Activated T-cell treated with anti-CD3 and anti-CD28 coated beads, Interleukin-2, amount 50 U/mL, for 24 hours (primary cell): ENCODE measurements around the gene ZNF57.
"Not testable (repeated sequence)": the region's sequence is repeated elsewhere in the genome, so short reads cannot be mapped to it uniquely, and the experiment has no call there.

Experiments
- DNase-seq: peaks from one replicate; pipeline ENCODE4 v3.0.0-alpha.2; 2020
- H3K27ac Mint-ChIP-seq: 2 replicates; pipeline ENCODE4 v1.8.0; 2020; ENCODE audit warnings: mild to moderate bottlenecking, mixed read lengths
- H3K27me3 Mint-ChIP-seq: 2 replicates; pipeline ENCODE4 v1.8.0; 2020; ENCODE audit warnings: mixed read lengths
- H3K36me3 Mint-ChIP-seq: 2 replicates; pipeline ENCODE4 v1.8.0; 2020; ENCODE audit warnings: low read depth, mixed read lengths
- H3K4me1 Mint-ChIP-seq: 2 replicates; pipeline ENCODE4 v1.8.0; 2020; ENCODE audit warnings: low read depth, mixed read lengths
- H3K4me3 Mint-ChIP-seq: 2 replicates; pipeline ENCODE4 v1.8.0; 2020; ENCODE audit warnings: mild to moderate bottlenecking, moderate library complexity, mixed read lengths
- H3K9me3 Mint-ChIP-seq: 2 replicates; pipeline ENCODE4 v1.8.0; 2020; ENCODE audit warnings: mixed read lengths

The ZNF57 gene

GRCh38 chr19:2900296-2901252, at the start of gene ZNF57:
ZNF57 (plus strand) TSS chr19:2900928; CDS start chr19:2901046, 118 bp downstream.
- peak; percentile 97 for DNase-seq
- Mint-ChIP-seq H3K4me3 (peak within 1 kb of the TSS; percentile 99), H3K27me3 (no peaks in the 10 kb centered on the region), H3K4me1 (peaks cover 25% of the 10 kb centered on the region), H3K9me3 (peaks cover 13% of the 10 kb centered on the region), H3K27ac (peak within 1 kb of the TSS; percentile 96), H3K36me3 (peaks cover 5% of the 10 kb centered on the region)

- DNase-seq: no peak
- Mint-ChIP-seq H3K9me3 (peaks cover 59% of the 10 kb centered on the region), H3K27me3 (no peaks in the 10 kb centered on the region), H3K4me3 (no peak overlapping the region), H3K27ac (no peak overlapping the region), H3K36me3 (peaks cover 70% of the 10 kb centered on the region), H3K4me1 (peaks cover 27% of the 10 kb centered on the region)
These were observed 48.1 kb upstream of the ZNF57 start for GRCh38 chr19:2852598-2852997.

GRCh38 chr19:2853015-2853606, 47.6 kb upstream of the ZNF57 start:
- H3K36me3 Mint-ChIP-seq: peaks cover 70% of the 10 kb centered on the region
- peaks cover 58% of the 10 kb centered on the region for H3K9me3 Mint-ChIP-seq
- peaks cover 30% of the 10 kb centered on the region for H3K4me1 Mint-ChIP-seq
- DNase-seq: no peak
- H3K27me3 Mint-ChIP-seq: no peaks in the 10 kb centered on the region
- H3K27ac Mint-ChIP-seq: no peak overlapping the region
- no peak overlapping the region for H3K4me3 Mint-ChIP-seq

- peaks cover 56% of the 10 kb centered on the region for H3K9me3 Mint-ChIP-seq
- H3K36me3 Mint-ChIP-seq: peaks cover 65% of the 10 kb centered on the region
- H3K4me3 Mint-ChIP-seq: no peak overlapping the region
- peaks cover 30% of the 10 kb centered on the region for H3K4me1 Mint-ChIP-seq
- H3K27ac Mint-ChIP-seq: no peak overlapping the region
- H3K27me3 Mint-ChIP-seq: no peaks in the 10 kb centered on the region
- no peak for DNase-seq
These were observed 45.9 kb upstream of the ZNF57 start for GRCh38 chr19:2854849-2855248.

- Mint-ChIP-seq H3K9me3 (peaks cover 43% of the 10 kb centered on the region), H3K27ac (peak overlapping the region; percentile 20), H3K4me3 (no peak overlapping the region), H3K36me3 (peaks cover 48% of the 10 kb centered on the region), H3K27me3 (no peaks in the 10 kb centered on the region), H3K4me1 (peaks cover 21% of the 10 kb centered on the region)
- no peak for DNase-seq
These were observed 44.2 kb upstream of the ZNF57 start for GRCh38 chr19:2856457-2857050.

- no peak overlapping the region for H3K4me3 Mint-ChIP-seq
- H3K36me3 Mint-ChIP-seq: peaks cover 25% of the 10 kb centered on the region
- DNase-seq: no peak
- peaks cover 21% of the 10 kb centered on the region for H3K4me1 Mint-ChIP-seq
- peaks cover 21% of the 10 kb centered on the region for H3K9me3 Mint-ChIP-seq
- H3K27me3 Mint-ChIP-seq: no peaks in the 10 kb centered on the region
- H3K27ac Mint-ChIP-seq: no peak overlapping the region
These were observed 41.9 kb upstream of the ZNF57 start for GRCh38 chr19:2858864-2859263.

- no peak overlapping the region for H3K4me3 Mint-ChIP-seq
- H3K9me3 Mint-ChIP-seq: no peaks in the 10 kb centered on the region
- H3K4me1 Mint-ChIP-seq: no peaks in the 10 kb centered on the region
- H3K27ac Mint-ChIP-seq: no peak overlapping the region
- H3K27me3 Mint-ChIP-seq: no peaks in the 10 kb centered on the region
- no peaks in the 10 kb centered on the region for H3K36me3 Mint-ChIP-seq
- no peak for DNase-seq
These were observed 36.9 kb upstream of the ZNF57 start for GRCh38 chr19:2863816-2864215.

- Mint-ChIP-seq H3K27me3 (no peaks in the 10 kb centered on the region), H3K4me1 (no peaks in the 10 kb centered on the region), H3K9me3 (no peaks in the 10 kb centered on the region), H3K27ac (no peak overlapping the region), H3K4me3 (no peak overlapping the region), H3K36me3 (no peaks in the 10 kb centered on the region)
- no peak for DNase-seq
These were observed 35.2 kb upstream of the ZNF57 start for GRCh38 chr19:2865334-2866100.

- H3K9me3 Mint-ChIP-seq: no peaks in the 10 kb centered on the region
- H3K36me3 Mint-ChIP-seq: no peaks in the 10 kb centered on the region
These were observed 34.2 kb upstream of the ZNF57 start for GRCh38 chr19:2866495-2867024.

GRCh38 chr19:2867025-2867991, 33.4 kb upstream of the ZNF57 start, which contains the start of gene ZNF556:
ZNF556 (plus strand) TSS chr19:2867335; CDS start chr19:2867422, 87 bp downstream.
- Mint-ChIP-seq H3K9me3 (peaks cover 2% of the 10 kb centered on the region), H3K4me1 (no peaks in the 10 kb centered on the region), H3K4me3 (no peak within 1 kb of the TSS), H3K36me3 (no peaks in the 10 kb centered on the region), H3K27me3 (no peaks in the 10 kb centered on the region), H3K27ac (no peak within 1 kb of the TSS)
- no peak for DNase-seq

More at GRCh38 chr19:2866495-2867024, 34.2 kb upstream of the ZNF57 start:
- H3K4me3 Mint-ChIP-seq: no peak overlapping the region
- no peak overlapping the region for H3K27ac Mint-ChIP-seq
- no peak for DNase-seq
- H3K4me1 Mint-ChIP-seq: no peaks in the 10 kb centered on the region
- H3K27me3 Mint-ChIP-seq: no peaks in the 10 kb centered on the region

GRCh38 chr19:2869618-2870017, 31.1 kb upstream of the ZNF57 start:
- Mint-ChIP-seq H3K4me3 (no peak overlapping the region), H3K27ac (no peak overlapping the region), H3K27me3 (no peaks in the 10 kb centered on the region), H3K36me3 (no peaks in the 10 kb centered on the region), H3K4me1 (no peaks in the 10 kb centered on the region), H3K9me3 (peaks cover 2% of the 10 kb centered on the region)
- no peak for DNase-seq

- not testable (repeated sequence) for H3K4me1 Mint-ChIP-seq, H3K27ac Mint-ChIP-seq, H3K27me3 Mint-ChIP-seq, H3K4me3 Mint-ChIP-seq, H3K36me3 Mint-ChIP-seq, H3K9me3 Mint-ChIP-seq
- DNase-seq: peak; percentile 46
These were observed 28.6 kb upstream of the ZNF57 start for GRCh38 chr19:2872175-2872574.
